ENCODE results near the gene KIF13A. TPM values are rescaled to one million over a fixed set of nuclear protein-coding genes. Genes with fewer than 3 reads are reported as not detected.

Gene KIF13A
- total RNA-seq, 3 donors from 2014 or later = 40.0 to 60.4 (median 49.6) TPM

DNA sequence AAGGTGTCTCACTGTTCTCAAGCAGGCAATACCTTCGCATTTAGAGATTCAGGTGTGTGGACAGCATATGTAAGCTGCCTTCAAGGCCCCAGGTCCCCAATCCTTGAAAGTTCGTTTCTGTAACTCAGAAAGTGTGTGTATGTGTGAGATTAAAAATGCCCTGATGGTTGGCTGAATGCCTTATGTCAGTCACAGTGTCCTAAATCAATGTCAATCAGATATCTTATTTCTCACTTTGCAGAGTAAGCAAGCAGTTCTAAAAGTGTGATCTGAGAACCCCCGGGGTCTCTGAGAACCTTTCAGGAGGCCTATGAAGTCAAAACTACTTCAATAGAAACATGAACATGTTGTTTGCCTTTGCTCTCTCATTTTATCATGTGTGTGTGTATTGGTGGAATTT, 157.5 kb downstream of the KIF13A start:
- no peak for DNase-seq (ENCODE audit: low spot score in 2 of 2)
- intact Hi-C loops (cut with DNase I; ENCODE audit: low total_unique reads) = no loop called here
- Histone ChIP-seq H3K36me3 (no peaks in the 10 kb centered on the region), H3K27ac (no peak overlapping the region), H3K9me3 (no peaks in the 10 kb centered on the region), H3K27me3 (no peaks in the 10 kb centered on the region), H3K4me1 (no peaks in the 10 kb centered on the region), H3K4me3 (no peak overlapping the region)
- TF ChIP-seq POLR2A (IDR thresholded peaks at IDR 0.05) = no peak
- TF ChIP-seq, protein P1, sequence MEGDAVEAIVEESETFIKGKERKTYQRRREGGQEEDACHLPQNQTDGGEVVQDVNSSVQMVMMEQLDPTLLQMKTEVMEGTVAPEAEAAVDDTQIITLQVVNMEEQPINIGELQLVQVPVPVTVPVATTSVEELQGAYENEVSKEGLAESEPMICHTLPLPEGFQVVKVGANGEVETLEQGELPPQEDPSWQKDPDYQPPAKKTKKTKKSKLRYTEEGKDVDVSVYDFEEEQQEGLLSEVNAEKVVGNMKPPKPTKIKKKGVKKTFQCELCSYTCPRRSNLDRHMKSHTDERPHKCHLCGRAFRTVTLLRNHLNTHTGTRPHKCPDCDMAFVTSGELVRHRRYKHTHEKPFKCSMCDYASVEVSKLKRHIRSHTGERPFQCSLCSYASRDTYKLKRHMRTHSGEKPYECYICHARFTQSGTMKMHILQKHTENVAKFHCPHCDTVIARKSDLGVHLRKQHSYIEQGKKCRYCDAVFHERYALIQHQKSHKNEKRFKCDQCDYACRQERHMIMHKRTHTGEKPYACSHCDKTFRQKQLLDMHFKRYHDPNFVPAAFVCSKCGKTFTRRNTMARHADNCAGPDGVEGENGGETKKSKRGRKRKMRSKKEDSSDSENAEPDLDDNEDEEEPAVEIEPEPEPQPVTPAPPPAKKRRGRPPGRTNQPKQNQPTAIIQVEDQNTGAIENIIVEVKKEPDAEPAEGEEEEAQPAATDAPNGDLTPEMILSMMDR (IDR thresholded peaks at IDR 0.05) = no peak
- no peak for TF ChIP-seq POLR2AphosphoS5 (IDR thresholded peaks at IDR 0.05)

DNA sequence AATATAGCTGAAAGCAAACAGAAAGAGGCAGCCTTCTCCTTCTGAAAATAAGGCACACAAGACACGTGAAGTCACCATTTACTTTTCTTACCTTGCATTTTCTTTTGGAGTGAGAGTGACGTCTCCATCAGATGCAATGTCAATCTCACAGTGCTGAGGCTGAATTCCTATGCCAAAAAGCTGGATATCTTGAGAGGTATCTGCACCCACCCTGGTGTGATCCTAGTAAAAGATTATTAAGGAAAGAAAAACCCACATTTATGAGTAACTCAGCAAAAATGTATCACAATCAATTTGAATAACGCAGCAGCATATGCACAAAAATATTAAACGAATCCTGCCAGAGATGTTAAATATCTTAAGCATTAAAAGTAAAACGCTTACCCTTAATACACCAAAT, 159.3 kb downstream of the KIF13A start:
- H3K27me3 ChIP-seq = no peaks in the 10 kb centered on the region
- intact Hi-C loops (cut with DNase I; ENCODE audit: low total_unique reads) = no loop called here
- H3K4me3 ChIP-seq = no peak overlapping the region
- no peaks in the 10 kb centered on the region for H3K9me3 ChIP-seq
- no peak for DNase-seq (ENCODE audit: low spot score in 2 of 2)
- TF ChIP-seq, protein P1 (IDR thresholded peaks at IDR 0.05) = no peak
- TF ChIP-seq POLR2AphosphoS5 (IDR thresholded peaks at IDR 0.05) (no peak), POLR2A (IDR thresholded peaks at IDR 0.05) (no peak)
- no peak overlapping the region for H3K27ac ChIP-seq
- no peaks in the 10 kb centered on the region for H3K36me3 ChIP-seq
- no peaks in the 10 kb centered on the region for H3K4me1 ChIP-seq

DNA sequence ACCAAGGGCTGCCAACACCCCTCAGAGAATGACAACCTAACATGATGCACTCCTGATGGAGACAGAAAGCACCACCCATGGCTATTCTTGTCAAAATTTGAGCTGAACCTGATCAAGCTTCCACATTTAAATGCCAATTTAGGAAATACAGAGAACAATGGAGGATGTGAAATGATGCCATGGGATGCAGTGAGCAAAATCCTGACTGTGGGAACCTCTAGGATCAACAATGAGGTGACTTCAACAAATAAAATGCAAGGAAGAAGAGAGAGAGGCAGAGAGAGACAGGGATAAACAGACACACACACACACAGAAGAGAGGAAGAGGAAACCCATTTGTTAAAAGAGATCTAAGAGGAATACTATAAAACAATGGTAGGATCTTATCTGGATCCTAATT, 161.1 kb downstream of the KIF13A start:
- Histone ChIP-seq H3K36me3 (no peaks in the 10 kb centered on the region), H3K4me3 (no peak overlapping the region), H3K27me3 (no peaks in the 10 kb centered on the region), H3K4me1 (no peaks in the 10 kb centered on the region), H3K27ac (no peak overlapping the region), H3K9me3 (no peaks in the 10 kb centered on the region)
- DNase-seq (ENCODE audit: low spot score in 2 of 2) = no peak
- TF ChIP-seq POLR2A (IDR thresholded peaks at IDR 0.05) = no peak
- TF ChIP-seq, protein P1 (IDR thresholded peaks at IDR 0.05) = no peak
- no peak for TF ChIP-seq POLR2AphosphoS5 (IDR thresholded peaks at IDR 0.05)
- intact Hi-C loops (cut with DNase I; ENCODE audit: low total_unique reads) = no loop called here

DNA sequence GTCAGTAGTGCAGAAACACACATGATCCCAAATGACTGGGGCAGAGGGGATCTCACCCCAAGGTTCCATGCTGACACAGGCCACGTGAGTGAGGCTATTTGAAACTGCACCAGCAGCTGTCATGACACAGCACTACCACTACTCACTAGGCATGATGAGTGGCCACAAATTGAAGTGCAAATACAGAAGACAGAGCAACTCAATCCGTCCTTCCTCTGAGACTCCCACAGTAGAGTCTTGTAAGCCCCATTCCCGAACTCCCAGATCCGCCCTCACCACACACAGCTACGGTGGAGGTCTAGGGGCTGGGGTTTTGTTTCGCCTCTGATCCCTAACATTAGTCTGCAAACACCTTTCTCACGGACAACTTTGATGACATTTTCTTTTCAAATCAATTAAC, 167.4 kb downstream of the KIF13A start:
- Histone ChIP-seq H3K9me3 (no peaks in the 10 kb centered on the region), H3K27me3 (no peaks in the 10 kb centered on the region), H3K4me3 (no peak overlapping the region), H3K4me1 (no peaks in the 10 kb centered on the region), H3K27ac (no peak overlapping the region), H3K36me3 (no peaks in the 10 kb centered on the region)
- no peak for DNase-seq (ENCODE audit: low spot score in 2 of 2)
- intact Hi-C loops (cut with DNase I; ENCODE audit: low total_unique reads) = no loop called here
- no peak for TF ChIP-seq POLR2AphosphoS5 (IDR thresholded peaks at IDR 0.05)
- no peak for TF ChIP-seq POLR2A (IDR thresholded peaks at IDR 0.05)
- TF ChIP-seq, protein P1 (IDR thresholded peaks at IDR 0.05) = no peak

DNA sequence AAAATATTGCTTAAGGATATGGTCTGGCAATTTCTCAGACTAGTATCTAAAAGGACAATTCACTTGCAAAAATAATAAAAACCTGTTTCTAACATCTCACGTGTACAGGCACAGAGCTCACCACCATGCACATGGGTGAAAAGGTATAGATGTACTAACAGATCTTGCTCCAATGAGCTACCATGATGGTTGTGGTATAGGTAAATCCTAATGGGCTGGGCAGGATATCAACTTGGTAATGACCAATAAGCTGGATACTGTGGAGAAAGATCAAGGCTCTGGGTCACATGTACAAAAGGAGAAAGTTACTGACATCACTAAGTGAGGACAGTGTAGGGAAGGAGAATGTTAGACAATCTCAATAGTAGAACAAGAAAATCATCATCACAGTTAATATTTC, 169.7 kb downstream of the KIF13A start:
- Histone ChIP-seq H3K9me3 (no peaks in the 10 kb centered on the region), H3K27me3 (no peaks in the 10 kb centered on the region), H3K27ac (no peak overlapping the region), H3K4me3 (no peak overlapping the region), H3K36me3 (no peaks in the 10 kb centered on the region), H3K4me1 (no peaks in the 10 kb centered on the region)
- DNase-seq (ENCODE audit: low spot score in 2 of 2) = no peak
- intact Hi-C loops (cut with DNase I; ENCODE audit: low total_unique reads) = no loop called here
- TF ChIP-seq POLR2AphosphoS5 (IDR thresholded peaks at IDR 0.05) (no peak), POLR2A (IDR thresholded peaks at IDR 0.05) (no peak)
- TF ChIP-seq, protein P1 (IDR thresholded peaks at IDR 0.05) = no peak

All from breast epithelium (tissue), 4 donors.